ENCODE measurements around the gene TMEM43.

Gene TMEM43

GRCh38 chr3:14152963-14153355, 28.1 kb downstream of the TMEM43 start:
- DNase-seq: no peak

GRCh38 chr3:14153663-14154062, 28.8 kb downstream of the TMEM43 start:
- DNase-seq: no peak

- no peak for DNase-seq
Measured at GRCh38 chr3:14154276-14154675, 29.4 kb downstream of the TMEM43 start.

- no peak for DNase-seq
Measured at GRCh38 chr3:14154895-14155440, 30.1 kb downstream of the TMEM43 start.

DNA sequence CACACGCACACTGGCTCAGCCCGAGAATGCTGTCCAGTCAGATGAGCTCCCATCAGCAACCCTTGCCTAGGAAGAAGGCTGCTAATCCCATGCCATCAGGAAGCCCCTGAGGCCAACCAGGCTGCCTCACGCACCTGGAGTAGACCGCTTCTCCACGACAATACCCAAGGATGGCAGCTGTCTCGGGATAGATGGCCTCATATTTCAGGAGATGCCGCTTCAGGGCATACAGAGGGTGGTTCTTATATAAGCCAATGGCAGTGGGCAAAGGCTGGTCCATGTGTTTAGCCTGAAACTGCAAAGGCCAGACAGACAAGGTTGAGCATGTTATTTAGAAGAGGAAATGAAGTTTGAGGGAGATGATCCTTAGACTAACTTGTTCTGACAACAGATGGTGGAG, 31.3 kb downstream of the TMEM43 start:
- no peak for DNase-seq

DNA sequence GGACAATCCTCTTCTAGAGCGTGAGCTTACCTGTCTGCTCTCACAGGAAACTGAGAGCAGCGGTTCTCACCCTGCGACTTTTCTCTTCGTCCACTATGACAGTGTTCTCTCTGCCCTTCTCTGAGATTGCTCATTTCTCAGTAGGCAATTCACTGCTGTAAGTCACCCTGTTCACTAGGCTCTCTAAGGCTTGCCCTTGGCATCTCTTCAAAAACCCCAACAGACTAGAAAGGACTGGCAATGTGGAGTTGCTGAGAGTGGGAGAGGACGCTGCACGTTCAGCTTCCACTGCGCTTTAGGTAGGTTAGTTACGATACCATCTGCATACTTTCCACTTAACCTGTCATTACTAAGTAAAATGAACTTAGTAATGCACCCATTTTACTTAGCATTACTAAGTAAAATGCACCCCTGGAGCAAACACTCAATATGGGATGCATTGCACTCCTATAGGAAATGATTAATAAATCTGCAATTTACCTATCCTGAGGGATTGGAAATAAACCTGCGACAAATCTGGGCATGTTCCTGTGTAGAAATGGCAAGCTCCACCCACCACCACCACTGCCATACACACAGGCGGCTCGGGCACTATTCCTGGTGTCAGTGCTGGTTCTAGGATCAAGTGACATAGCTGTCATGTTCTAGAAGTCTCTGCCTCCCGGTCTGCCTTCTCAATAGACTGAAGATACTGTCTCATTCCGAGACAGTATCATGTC, 32.1 kb downstream of the TMEM43 start:
- DNase-seq: no peak

DNA sequence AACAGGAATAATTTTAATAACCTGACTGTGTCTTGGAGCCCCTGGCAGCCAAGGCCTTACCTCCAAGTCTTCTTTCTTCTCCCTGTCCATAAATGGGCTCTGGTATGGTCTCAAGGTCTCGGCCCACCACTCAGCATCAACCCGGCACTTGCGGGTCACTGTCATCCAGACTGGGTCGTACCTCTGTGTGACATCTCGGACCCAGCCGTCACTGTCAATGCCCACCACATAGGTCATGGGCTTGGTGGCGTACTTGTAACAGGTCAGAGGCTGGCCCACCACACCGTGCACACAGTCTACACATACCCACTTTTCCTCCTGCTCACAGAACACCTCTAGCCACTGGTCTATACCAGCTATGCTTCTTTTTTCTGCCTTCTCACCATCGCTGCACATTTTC, 33.1 kb downstream of the TMEM43 start:
- no peak for DNase-seq

DNA sequence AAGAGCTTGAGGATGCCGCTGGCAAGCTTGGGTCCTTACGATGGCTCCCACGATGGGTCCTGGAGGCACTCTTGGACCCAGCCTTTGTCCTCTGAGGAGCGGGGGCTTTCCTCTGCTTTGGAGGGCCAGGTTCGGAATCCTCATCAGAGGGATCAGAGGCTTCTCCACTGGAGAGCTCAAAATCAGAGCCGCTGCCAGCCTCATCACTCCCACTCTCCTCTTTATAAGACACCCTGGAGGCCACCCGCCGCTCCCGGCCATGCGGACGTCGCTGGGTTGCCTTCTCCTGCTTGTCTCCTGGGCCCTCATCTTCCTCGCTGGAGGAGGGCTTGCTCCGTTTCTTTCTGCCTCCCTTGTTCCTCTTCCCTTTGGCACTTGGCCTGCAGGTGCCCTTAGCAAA, 33.5 kb downstream of the TMEM43 start:
- no peak for DNase-seq

DNA sequence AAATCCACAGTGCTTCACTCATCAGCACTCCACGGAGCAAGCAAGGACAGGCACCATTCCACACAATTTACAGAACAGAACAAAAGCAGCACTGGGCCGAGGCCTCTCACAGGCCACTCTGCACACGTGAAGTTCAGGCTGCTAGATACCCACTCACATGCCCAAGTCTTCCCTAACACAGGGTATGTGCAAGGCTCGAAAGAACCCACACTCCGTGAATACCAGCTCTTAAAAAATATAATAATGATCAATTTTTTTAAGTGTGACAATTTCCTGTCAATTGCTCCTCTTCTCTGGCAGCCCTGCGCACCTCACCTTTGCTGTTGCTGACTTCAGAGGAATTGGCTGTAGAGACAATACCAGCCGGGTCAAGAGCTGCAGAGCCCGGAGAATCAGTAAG, 34.6 kb downstream of the TMEM43 start:
- DNase-seq: no peak

GRCh38 chr3:14161282-14161681, 36.4 kb downstream of the TMEM43 start:
- DNase-seq: no peak

DNA sequence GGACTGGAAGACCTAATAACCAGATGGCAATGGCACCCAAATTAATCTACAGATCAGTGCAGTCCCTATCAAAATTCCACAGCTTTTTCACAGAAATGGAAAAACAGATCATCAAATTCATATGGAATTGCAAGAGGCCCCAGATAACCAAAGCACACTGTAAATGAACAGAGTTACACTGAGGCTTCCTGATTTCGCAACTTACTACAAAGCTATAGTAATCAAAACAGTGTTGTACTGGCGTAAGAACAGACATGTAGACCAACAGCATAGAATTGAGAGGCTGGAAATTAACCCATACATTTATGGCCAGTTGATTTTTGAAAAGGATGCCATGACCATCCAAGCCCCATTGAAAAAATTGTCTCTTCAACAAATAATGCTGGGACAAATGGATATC, 37.3 kb downstream of the TMEM43 start:
- DNase-seq: no peak

DNA sequence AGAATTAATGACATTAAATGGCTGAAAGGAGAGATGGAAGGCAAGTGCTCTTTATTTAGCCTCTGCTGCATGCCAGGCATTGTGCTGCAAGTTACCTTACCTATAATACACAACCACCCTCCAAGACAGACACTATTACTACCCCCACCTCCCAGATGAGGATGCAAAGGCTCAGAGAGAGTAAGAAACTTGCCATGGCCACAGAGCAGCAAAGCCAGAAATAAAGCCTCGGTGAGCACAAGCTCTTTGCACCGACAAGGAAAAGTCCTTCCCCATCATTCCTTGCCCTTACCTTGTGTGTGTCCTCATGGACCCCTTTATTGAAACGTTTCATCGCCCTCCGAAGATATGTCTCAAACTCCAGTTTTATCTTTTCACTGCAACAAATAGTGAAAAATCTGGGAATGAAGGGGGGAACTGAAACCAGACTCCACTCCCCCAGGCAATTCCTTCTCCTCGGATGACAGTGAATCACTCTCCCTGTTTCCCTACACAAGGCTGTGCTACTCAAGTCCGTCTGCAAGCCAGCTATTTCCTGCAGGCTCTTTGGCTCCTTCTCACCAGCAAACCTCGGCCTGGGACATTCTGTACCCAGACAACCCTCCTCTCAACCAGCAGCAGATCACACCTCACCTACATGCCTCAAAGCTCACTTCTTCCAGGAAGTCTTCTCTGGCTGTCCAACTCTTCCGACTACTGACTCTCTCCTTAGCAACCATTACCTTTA, 42.2 kb downstream of the TMEM43 start:
- no peak for DNase-seq

DNA sequence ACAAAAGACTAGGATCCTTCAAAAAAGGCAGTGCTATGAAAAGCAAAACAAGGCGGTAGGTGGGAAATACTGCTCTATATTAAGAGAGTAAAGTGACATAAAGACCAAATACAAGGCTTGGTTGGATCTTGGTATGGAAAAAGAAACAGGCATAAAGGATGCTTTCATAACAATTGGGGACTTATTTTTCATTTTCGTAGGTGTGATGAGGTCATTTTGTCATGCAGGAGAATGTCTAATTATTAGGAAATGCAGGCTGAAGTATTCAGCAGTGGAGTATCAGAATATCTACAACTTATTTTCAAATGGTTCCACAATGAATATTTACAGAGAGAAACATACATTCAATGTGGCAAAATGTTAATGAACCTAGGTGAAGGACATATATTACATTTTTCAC, 44.6 kb downstream of the TMEM43 start:
- DNase-seq: no peak

DNA sequence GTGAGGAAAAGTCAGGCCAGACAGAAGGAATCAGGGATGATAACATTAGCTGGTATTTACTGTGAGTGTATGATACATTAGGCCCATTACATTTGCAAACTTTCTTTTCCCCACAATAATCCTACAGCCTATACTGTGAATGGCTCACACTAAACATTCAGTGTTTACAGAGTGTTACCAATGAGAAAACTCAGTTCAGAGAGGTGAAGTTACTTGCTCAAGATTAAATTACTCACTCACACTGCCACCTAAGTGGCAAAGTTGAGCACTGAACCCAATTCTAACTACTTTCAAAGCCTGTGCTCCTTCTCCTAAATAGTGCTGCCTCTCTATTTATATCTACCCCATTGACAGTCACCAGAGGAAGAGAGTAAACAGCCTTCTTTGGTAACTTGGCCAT, 45.0 kb downstream of the TMEM43 start:
- DNase-seq: no peak

- no peak for DNase-seq
Measured at GRCh38 chr3:14170531-14171159, 45.8 kb downstream of the TMEM43 start.

GRCh38 chr3:14172496-14172895, 47.6 kb downstream of the TMEM43 start:
- no peak for DNase-seq

DNA sequence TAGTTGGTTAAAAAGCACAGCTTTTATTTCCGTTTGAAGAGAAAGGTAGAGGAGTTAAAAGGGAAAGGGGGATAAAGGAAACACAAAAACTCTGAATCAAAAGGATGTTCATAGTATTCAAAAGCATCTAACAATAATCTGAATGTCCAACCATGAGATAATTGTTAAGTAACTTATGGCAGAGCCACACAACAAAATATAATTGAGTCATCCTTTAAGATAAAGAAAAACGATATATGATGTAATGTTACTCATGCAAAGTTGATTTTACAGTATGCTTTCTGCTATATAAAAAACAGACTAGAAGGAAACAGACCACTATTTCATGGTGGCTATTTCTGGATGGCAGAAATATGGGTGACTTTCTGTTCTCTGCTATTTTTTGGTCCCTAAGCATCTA, 49.6 kb downstream of the TMEM43 start:
- no peak for DNase-seq

GRCh38 chr3:14175383-14176037, 50.7 kb downstream of the TMEM43 start:
- DNase-seq: peak; percentile 68

- DNase-seq: no peak
Measured at GRCh38 chr3:14177580-14178246, 52.9 kb downstream of the TMEM43 start.

DNA sequence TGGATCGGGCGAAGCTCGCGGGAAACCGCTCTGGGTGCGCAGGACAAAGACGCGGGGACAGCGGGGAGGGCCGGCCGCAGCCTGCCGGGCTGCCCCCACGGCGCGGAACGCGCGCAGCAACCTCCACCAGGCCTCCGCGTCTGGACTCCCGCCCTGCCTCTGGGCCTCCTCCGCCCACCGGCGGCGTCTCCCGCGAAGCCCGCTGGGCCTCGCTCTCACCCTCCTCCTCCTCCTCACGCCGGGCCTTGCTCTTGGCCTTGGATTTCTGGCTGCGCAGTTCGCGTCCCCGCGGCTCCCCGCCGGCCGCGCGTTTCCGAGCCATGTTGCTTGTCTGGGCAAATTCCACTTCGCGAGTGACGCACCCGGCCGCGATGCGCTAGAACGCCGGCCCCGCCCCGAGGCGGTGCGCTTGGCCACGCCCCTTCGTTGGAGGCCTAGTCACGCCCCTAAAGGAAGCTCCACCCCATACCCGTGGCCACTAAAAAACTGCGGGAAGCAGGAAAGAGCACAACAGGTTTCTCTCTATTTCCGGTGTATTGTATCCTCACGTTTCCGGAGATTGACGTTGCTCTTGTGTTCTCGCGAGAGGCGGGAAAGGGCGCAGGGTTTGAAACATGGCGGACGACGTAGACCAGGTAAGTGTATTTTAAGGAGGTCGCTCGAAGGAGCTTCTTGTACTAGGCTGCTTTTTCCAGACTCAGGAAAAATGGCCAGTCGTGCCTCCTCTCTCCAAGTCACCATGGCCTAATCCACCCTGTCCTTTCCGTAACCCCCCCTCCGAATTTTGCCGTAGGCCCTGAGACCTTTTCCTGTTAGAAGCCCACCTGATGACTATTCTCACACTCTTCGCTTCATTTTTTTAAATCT, 53.6 kb downstream of the TMEM43 start, which contains the start of the genes LSM3 and XPC:
LSM3 (plus strand) TSS at position 571 of the 867 bp plus-strand sequence; CDS start at position 615, 44 bp downstream.
XPC (minus strand) TSS at position 355 of the 867 bp plus-strand sequence; CDS start at position 322, 33 bp downstream.
- DNase-seq: peak; percentile 95

GRCh38 chr3:14179114-14179465, 54.2 kb downstream of the TMEM43 start:
- DNase-seq: no peak

DNA sequence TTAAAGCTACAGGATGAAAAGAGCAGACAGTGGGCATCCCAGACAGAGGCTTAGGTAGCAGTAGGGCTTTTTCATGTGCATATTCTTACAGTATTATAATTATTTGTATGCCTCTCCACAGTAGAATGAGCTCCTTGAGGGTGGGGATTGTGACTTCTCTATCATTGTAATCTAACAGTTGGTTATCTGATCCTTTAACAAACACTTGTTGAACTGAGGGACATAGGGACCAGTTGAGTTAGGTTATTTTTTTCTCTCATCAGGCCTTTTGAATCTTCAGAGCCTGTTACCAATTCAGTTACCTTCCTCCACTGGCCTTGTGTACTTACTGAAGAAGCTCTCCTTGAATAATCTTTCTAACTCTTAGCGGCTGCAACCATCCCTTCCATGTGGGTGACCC, 54.9 kb downstream of the TMEM43 start:
- DNase-seq: no peak

Data from GDM1 (cell line).